DND-41 (cell line): ENCODE measurements around the gene ABCG1.

Experiments used
- EZH2 ChIP-seq: IDR thresholded peaks from 3 replicates; pipeline ENCODE4 v1.6.1; 2012; ENCODE audit warnings: borderline replicate concordance, low read depth, mild to moderate bottlenecking, moderate library complexity, low read length, inconsistent platforms; ENCODE audit not compliant: severe bottlenecking
- TF ChIP-seq, protein P1 (sequence below): IDR thresholded peaks from 2 replicates; pipeline ENCODE4 v1.5.1; 2012; ENCODE audit warnings: borderline replicate concordance, low read length, moderate library complexity, mild to moderate bottlenecking; ENCODE audit not compliant: poor library complexity, severe bottlenecking; ENCODE audit errors: extremely low read depth

GRCh38 chr21:42248783-42249597 lies 30.1 kb downstream of the ABCG1 start:
- TF ChIP-seq, protein P1, sequence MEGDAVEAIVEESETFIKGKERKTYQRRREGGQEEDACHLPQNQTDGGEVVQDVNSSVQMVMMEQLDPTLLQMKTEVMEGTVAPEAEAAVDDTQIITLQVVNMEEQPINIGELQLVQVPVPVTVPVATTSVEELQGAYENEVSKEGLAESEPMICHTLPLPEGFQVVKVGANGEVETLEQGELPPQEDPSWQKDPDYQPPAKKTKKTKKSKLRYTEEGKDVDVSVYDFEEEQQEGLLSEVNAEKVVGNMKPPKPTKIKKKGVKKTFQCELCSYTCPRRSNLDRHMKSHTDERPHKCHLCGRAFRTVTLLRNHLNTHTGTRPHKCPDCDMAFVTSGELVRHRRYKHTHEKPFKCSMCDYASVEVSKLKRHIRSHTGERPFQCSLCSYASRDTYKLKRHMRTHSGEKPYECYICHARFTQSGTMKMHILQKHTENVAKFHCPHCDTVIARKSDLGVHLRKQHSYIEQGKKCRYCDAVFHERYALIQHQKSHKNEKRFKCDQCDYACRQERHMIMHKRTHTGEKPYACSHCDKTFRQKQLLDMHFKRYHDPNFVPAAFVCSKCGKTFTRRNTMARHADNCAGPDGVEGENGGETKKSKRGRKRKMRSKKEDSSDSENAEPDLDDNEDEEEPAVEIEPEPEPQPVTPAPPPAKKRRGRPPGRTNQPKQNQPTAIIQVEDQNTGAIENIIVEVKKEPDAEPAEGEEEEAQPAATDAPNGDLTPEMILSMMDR = no peak
- TF ChIP-seq EZH2 = no peak
